B cell (primary cell): ENCODE results near the gene MYMX. TPM values are rescaled to one million over a fixed set of nuclear protein-coding genes. Genes with fewer than 3 reads are reported as not detected.
A peak's percentile ranks its signal among the peaks of the same experiment; 100 is the strongest.

ENCODE experiments used
- ATAC-seq: fragments of 200-7000 bp; cut with Tn5 transposase; one replicate; pipeline ENCODE4 v1.10.0; 2021; ENCODE audit warnings: low read depth, mild to moderate bottlenecking, moderate number of reproducible peaks, moderate library complexity
- CTCF ChIA-PET: fragments of 350-600 bp; sonication (Branson Sonifier 250); formaldehyde crosslinking; loops from one replicate; lab custom pipeline; 2021; ENCODE audit warnings: antibody characterized with exemption, inconsistent platforms; lab: Charles Lee
- POLR2A ChIA-PET: fragments of 350-600 bp; sonication (Branson Sonifier 250); formaldehyde crosslinking; loops from one replicate; lab custom pipeline; 2021; ENCODE audit warnings: antibody characterized with exemption; lab: Charles Lee
- DNase-seq: peaks from one replicate; pipeline ENCODE4 v3.0.0; 2013
- H2AFZ ChIP-seq: 2 replicates; pipeline ENCODE4 v1.6.1; 2012; ENCODE audit warnings: mild to moderate bottlenecking, low read depth, low read length; ENCODE audit not compliant: insufficient read depth, poor library complexity, severe bottlenecking
- H3K27ac ChIP-seq, 2 donors: 1 replicate in 1 of 2; 2 replicates in 1 of 2; pipeline ENCODE4 v1.5.1; 2012 to 2013; ENCODE audit warnings: low read length in 2 of 2, mild to moderate bottlenecking in 2 of 2, moderate library complexity in 1 of 2
- H3K27me3 ChIP-seq, 4 experiments: fragments of 200-600 bp in 1 of 4; sonication (generic) in 1 of 4; replicated peaks in 1 of 4; 1 replicate in 2 of 4; 2 replicates in 2 of 4; pipeline versions ENCODE4 v1.6.1 to v1.7.0; 2013 to 2016; ENCODE audit warnings: low read length in 3 of 4, mild to moderate bottlenecking in 2 of 4, mixed read lengths in 1 of 4, moderate library complexity in 1 of 4; ENCODE audit not compliant: insufficient read depth in 4 of 4, control insufficient read depth in 3 of 4; ENCODE audit errors: control extremely low read depth in 1 of 4
- H3K36me3 ChIP-seq, 2 experiments: replicated peaks in 1 of 2; 1 replicate in 1 of 2; 2 replicates in 1 of 2; pipeline versions ENCODE4 v1.6.1 to v1.7.1; 2013; ENCODE audit warnings: low read length in 1 of 2; ENCODE audit not compliant: insufficient read depth in 2 of 2, control insufficient read depth in 1 of 2; ENCODE audit errors: control extremely low read depth in 1 of 2, extremely low read depth in 1 of 2
- H3K4me1 ChIP-seq, 2 donors: fragments of 200-600 bp in 1 of 2; sonication (generic) in 1 of 2; 1 replicate in 1 of 2; 2 replicates in 1 of 2; pipeline versions ENCODE4 v1.5.1 to v1.6.1; 2013 to 2017; ENCODE audit warnings: low read length in 2 of 2; ENCODE audit not compliant: control insufficient read depth in 2 of 2, insufficient read depth in 2 of 2
- H3K4me2 ChIP-seq: replicated peaks from 2 replicates; pipeline ENCODE3; 2012; ENCODE audit warnings: mild to moderate bottlenecking, low read depth, low read length; ENCODE audit not compliant: poor library complexity, severe bottlenecking
- H3K4me3 ChIP-seq, 5 experiments: fragments of 200-600 bp in 1 of 5; sonication (generic) in 1 of 5; 1 replicate in 3 of 5; 2 replicates in 2 of 5; pipeline versions ENCODE4 v1.5.1 to v1.7.0; 2011 to 2016; ENCODE audit warnings: low read length in 4 of 5, mild to moderate bottlenecking in 4 of 5, low read depth in 2 of 5, control low read depth in 1 of 5, moderate library complexity in 1 of 5; ENCODE audit not compliant: insufficient read depth in 1 of 5; ENCODE audit errors: control extremely low read depth in 1 of 5, extremely low read depth in 1 of 5
- H3K79me2 ChIP-seq: fragments of 200-600 bp; sonication (generic); one replicate; pipeline ENCODE4 v1.6.0; 2016; ENCODE audit warnings: low read length; ENCODE audit not compliant: control insufficient read depth, insufficient read depth
- H3K9ac ChIP-seq: fragments of 200-600 bp; sonication (generic); 2 replicates; pipeline ENCODE4 v1.6.1; 2017; ENCODE audit warnings: mild to moderate bottlenecking, low read length, moderate library complexity
- H3K9me3 ChIP-seq, 3 donors: one replicate each; pipeline versions ENCODE4 v1.6.1 to v1.7.1; 2013; ENCODE audit warnings: low read length in 2 of 3; ENCODE audit not compliant: control insufficient read depth in 2 of 3, insufficient read depth in 1 of 3; ENCODE audit errors: control extremely low read depth in 1 of 3
- H4K20me1 ChIP-seq: 2 replicates; pipeline ENCODE4 v1.6.0; 2012; ENCODE audit warnings: mild to moderate bottlenecking, low read length; ENCODE audit not compliant: insufficient read depth, control insufficient read depth, poor library complexity, severe bottlenecking
- H3K27ac Mint-ChIP-seq: one replicate; pipeline ENCODE4 v1.8.0; 2021; ENCODE audit warnings: mixed read lengths
- H3K27me3 Mint-ChIP-seq: one replicate; pipeline ENCODE4 v1.8.0; 2021; ENCODE audit warnings: mixed read lengths
- H3K4me1 Mint-ChIP-seq: one replicate; pipeline ENCODE4 v1.8.0; 2021; ENCODE audit warnings: mixed read lengths
- H3K4me3 Mint-ChIP-seq: one replicate; pipeline ENCODE4 v1.8.0; 2021; ENCODE audit warnings: mixed read lengths
- H3K9me3 Mint-ChIP-seq: one replicate; pipeline ENCODE4 v1.8.0; 2022; ENCODE audit warnings: mixed read lengths; ENCODE audit not compliant: insufficient read depth
- EZH2 ChIP-seq: IDR thresholded peaks from 2 replicates; pipeline ENCODE4 v1.6.1; 2012; ENCODE audit warnings: borderline replicate concordance, low read depth, mild to moderate bottlenecking, moderate library complexity, low read length; ENCODE audit not compliant: insufficient read depth, poor library complexity, severe bottlenecking
- WGBS: methylation state at CpG from one replicate; pipeline ENCODE4 v1.1.5; 2013; ENCODE audit warnings: missing lambda C conversion rate; ENCODE audit not compliant: insufficient coverage; 5-methylcytosine and 5-hydroxymethylcytosine counted together
- intact Hi-C: fragments of 100-400 bp; cut with micrococcal nuclease; formaldehyde crosslinking; loops from one replicate; pipeline ENCODE4 v1.10.0; 2022
- polyA plus RNA-seq: library from polyadenylated mRNA; depleted of rRNA; stranded (reverse); fragments of >200 nt; gene quantifications from 2 replicates; pipeline ENCODE4 v1.2.3, GENCODE V29; 2012
- total RNA-seq, 2 donors: library from RNA; stranded (reverse); fragments of 120-200 nt in 1 of 2; gene quantifications; 1 replicate in 1 of 2; 2 replicates in 1 of 2; pipeline versions ENCODE4 v1.2.3 to v1.2.4, GENCODE V29; 2013 to 2022
- TF ChIP-seq, protein P1 (sequence below): fragments of 200-600 bp; IDR thresholded peaks from one replicate; pipeline ENCODE4 v1.8.0; 2022; ENCODE audit warnings: antibody characterized with exemption, mild to moderate bottlenecking

MYMX gene
- total and polyA plus RNA-seq, 2 donors (not counting 1 experiment from before 2014, with no cell fraction given): not detected

DNA sequence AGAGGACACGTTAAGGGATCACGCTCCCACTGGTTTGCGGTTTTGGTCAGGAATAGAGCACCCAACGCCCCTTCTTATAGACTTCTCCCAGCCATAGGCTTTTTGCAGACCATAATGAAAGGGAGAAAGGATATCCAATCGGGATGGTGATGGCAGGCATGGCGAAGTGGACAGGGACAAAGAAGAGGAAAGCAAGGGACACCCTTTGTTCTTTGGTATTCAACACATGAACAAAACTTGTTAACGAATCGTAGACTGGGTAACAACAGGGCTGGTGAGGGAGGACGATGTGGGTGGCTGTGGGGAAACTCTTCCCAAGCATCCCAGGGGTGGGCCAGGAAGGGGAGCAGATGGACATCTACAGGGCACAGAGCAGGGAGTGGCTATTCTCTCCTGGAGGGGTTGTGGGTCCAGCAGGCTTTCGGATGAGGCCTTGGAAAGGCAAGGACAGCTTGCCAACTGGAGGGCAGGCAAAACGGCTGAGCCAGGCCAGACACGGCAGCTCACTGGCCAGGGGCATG lies 28.7 kb downstream of the MYMX start:
- Histone ChIP-seq H3K4me2 (peak overlapping the region; percentile 97), H3K4me3 (peak overlapping the region in 4 of 5 experiments; percentile 85 to 100 (median 92)), H2AFZ (peak overlapping the region; percentile 86), H3K27me3 (no peaks in the 10 kb centered on the region), H3K27ac (peak overlapping the region; percentile 93 to 99), H3K36me3 (peaks cover 5 to 25% of the 10 kb centered on the region in 2 experiments), H3K9ac (peak overlapping the region; percentile 99), H4K20me1 (peaks cover 35% of the 10 kb centered on the region), H3K79me2 (peaks cover 34% of the 10 kb centered on the region), H3K4me1 (peaks cover 12 to 30% of the 10 kb centered on the region in 2 donors), H3K9me3 (no peaks in the 10 kb centered on the region)
- Mint-ChIP-seq H3K4me3 (peak overlapping the region; percentile 96), H3K9me3 (no peaks in the 10 kb centered on the region), H3K27ac (peak overlapping the region; percentile 95), H3K4me1 (peaks cover 40% of the 10 kb centered on the region), H3K27me3 (no peaks in the 10 kb centered on the region)
- 75% methylated on average over 8 of the region's 12 CpGs for WGBS
- DNase-seq (no peak), ATAC-seq (no peak)
- POLR2A ChIA-PET: interaction anchor here (2.2 to 6.1 kb wide), 4 partner anchors 11 to 26 kb away, joined by 11 to 105 read pairs (median 70); partner anchors contain the start of genes NFKBIE, SLC29A1 and SLC35B2
- CTCF ChIA-PET: interaction anchor here (0.6 to 7.6 kb wide), 11 partner anchors 10 to 1219 kb away, joined by 3 to 68 read pairs (median 3); partner anchors contain the start of genes SLC29A1 and SLC35B2
- TF ChIP-seq, protein P1, sequence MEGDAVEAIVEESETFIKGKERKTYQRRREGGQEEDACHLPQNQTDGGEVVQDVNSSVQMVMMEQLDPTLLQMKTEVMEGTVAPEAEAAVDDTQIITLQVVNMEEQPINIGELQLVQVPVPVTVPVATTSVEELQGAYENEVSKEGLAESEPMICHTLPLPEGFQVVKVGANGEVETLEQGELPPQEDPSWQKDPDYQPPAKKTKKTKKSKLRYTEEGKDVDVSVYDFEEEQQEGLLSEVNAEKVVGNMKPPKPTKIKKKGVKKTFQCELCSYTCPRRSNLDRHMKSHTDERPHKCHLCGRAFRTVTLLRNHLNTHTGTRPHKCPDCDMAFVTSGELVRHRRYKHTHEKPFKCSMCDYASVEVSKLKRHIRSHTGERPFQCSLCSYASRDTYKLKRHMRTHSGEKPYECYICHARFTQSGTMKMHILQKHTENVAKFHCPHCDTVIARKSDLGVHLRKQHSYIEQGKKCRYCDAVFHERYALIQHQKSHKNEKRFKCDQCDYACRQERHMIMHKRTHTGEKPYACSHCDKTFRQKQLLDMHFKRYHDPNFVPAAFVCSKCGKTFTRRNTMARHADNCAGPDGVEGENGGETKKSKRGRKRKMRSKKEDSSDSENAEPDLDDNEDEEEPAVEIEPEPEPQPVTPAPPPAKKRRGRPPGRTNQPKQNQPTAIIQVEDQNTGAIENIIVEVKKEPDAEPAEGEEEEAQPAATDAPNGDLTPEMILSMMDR: no peak
- TF ChIP-seq EZH2: no peak
- intact Hi-C loops: loop anchor here (5.0 kb wide), 1 partner anchor 118 kb away; the partner anchor contains the start of genes MRPL14 and TMEM63B
